HL-60/S4 (cell line): ENCODE data around the gene PITPNC1.

ENCODE experiments used
- in situ Hi-C: fragments of 300-500 bp; cut with MboI; formaldehyde crosslinking; loops from 2 replicates; pipeline ENCODE4 v1.14.3; 2022; ENCODE audit warnings: low sequenced_read_pairs

PITPNC1 gene

DNA sequence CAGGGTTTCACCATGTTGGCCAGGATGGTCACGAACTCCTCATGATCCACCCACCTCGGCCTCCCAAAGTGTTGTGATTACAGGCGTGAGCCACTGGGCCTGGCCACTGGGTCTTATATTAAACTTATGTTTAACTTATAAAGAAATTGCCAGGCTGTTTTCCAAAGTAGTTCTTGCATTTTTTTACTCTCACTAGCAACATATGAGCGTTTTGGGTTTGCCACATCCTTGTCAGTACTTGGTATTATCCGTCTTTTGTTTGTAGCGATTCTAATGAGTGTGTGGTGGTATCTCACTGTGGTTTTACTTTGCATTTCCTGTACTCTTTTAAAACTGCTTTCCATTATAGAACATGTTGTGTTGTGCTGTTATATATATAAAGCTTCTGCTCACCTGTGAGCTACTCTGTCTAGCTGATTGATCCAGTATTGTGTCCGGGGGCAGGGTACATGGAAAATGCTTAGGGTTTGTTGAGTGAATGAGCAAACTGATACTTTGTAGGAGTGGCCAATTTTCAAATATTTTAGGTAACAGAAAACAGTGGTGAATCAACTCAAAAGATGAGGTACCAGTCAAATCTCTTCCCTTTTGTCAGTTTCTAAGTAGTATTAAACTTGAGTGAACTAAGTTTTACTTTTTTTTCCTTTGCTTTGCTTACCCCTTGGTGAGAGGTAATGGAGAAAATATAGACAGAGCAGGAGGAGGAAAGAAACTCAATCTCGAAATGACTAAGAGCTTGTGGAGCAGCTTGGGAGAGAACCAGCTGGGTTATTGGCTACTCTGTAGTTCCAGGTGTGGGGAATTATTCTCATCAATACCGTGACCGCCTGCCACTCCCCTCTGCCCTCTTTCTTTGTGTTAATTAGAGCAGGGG is 75.8 kb downstream of the PITPNC1 start:
- in situ Hi-C loops = no loop called here

DNA sequence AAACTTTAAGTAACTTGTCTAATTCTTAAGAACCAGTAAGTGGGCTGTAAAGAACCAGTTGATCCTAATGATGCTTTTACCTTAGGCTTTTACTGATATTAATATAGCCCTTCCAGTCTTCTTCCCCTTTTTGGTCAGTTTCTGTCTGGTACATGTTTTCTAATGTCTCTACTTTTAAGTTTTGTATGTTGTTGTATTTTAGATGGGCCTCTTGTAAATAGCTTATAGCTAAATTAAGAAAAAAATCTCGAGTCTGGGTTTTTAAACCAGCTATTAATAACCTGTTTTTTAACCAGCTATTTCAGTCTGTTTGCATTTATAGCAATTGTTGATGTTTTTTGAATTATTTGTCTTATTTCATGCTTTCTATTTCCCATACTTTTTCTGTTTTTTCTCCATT is 79.0 kb downstream of the PITPNC1 start:
- in situ Hi-C loops = no loop called here

DNA sequence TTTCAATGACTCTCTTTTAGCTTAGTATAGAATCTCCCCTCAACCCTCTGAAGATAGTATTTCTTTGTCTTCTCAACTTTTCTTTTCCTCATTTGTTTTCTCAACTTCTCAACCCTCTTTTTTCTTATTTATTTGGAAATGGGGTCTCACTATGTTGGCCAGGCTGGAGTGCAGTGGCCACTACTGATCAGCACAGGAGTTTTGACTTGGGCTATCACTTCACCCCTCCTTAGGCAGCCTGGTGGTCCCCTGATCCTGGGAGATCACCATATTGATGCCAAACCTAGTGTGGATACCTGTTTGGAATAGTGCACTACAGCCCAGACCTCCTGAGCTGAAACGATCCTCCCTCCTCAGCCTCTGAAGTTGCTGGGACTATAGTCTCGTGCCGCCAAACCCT is 79.8 kb downstream of the PITPNC1 start:
- in situ Hi-C loops = no loop called here

DNA sequence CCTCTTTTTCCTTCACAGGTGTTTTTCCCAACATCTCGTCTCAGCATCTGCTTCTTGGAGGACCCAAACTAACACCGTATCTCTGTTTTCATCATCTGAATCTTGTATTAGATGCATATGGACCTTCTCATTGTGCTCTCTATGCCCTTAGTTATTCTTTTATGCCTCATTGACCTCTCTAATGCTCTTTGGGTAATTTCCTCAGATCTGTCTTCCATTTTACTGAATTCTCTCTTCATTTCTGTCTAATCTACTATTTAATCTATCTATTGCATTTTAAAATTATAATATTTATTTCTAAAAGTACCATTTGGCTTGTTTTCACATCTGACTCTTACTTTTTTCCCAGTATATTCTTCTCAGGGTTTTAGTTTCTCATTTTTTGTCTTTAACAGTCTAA is 81.1 kb downstream of the PITPNC1 start:
- in situ Hi-C loops = no loop called here

DNA sequence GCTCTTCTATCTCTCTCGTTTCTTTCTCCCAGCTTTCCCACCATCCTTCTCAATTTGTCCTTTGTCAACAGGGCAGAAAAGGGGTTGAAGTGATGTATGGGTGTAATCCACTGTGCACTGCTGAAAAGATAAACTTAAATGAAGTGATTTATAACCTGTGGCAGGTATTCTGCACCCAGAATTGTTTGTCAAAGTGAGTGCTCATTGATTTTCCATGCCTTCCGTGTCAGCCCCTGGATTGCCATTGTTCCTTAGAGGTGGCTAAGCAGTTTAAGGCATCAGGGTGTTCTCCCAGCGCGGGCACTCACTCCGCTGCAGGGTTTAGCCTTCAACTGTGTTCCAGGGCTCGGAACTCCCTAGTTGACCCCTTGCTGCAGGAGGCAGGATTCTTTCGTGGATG is 82.9 kb downstream of the PITPNC1 start:
- in situ Hi-C loops = no loop called here

DNA sequence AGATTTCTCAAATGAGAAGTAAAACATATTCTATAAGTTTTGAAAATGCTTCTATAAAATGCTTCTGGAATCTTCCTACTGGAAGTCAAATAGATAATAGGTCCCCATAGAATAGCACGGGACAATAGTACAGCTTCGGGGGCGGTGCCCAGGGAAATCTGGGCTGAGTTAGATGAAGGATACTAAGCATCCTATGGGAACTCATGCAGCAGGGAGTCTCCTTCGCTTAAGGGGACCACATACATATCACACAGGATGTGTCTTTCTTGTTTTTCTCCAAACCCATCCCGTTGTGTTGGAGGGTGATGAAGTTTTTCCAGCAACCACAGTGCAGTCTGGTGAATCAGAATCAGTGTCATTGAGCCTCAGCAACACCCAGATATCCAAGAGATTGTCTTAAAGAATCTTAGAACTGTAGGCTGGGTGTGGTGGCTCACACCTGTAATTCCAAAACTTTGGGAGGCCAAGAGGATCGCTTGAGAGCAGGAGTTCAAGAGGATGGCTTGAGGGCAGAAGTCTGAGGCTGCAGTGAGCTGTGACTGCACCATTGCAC is 84.2 kb downstream of the PITPNC1 start:
- in situ Hi-C loops = no loop called here

DNA sequence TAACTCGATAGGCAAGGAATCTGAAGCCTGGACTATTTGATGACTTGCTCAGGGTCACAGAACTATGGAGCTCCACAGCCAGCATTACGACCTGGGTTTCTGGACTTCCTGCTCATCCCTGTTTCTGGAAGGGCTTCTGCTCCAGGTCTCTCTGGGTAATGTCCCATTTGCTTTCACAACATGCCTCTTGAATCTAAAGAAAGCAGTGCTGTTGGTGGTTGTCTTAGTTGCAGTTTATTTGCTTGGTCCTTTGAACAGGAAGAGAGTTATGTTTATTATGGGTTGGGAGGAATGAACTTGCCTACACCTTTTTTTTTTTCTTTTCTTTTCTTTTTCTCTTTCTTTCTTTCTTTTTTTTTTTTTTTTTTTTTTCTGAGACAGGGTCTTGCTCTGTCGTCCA is 84.8 kb downstream of the PITPNC1 start:
- in situ Hi-C loops = no loop called here

DNA sequence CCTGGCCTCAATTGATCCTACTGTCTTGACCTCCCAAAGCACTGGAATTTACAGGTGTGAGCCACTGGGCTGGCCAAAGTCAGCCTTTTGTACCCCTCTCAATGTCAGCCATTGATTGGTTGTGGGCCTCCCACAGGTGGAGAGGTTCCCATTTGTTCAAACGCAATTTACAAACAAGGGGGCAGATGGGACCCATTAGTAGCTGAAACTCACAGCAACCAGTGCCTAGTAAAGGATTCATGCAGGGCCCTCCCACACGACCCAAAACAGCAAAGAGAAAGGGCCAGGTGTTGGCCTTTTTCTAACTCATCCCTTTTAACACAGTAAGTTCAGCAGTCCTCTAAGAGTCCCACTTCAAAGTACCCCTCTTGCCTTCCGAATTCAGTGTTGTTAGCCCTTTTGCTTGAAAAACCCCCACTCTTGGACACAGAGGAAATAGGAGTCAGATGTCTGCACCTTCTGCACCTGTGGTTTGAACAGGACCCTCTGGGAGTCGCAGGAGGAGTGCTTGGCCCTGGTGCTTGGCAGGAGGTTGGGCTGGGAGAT is 89.2 kb downstream of the PITPNC1 start:
- in situ Hi-C loops = no loop called here

DNA sequence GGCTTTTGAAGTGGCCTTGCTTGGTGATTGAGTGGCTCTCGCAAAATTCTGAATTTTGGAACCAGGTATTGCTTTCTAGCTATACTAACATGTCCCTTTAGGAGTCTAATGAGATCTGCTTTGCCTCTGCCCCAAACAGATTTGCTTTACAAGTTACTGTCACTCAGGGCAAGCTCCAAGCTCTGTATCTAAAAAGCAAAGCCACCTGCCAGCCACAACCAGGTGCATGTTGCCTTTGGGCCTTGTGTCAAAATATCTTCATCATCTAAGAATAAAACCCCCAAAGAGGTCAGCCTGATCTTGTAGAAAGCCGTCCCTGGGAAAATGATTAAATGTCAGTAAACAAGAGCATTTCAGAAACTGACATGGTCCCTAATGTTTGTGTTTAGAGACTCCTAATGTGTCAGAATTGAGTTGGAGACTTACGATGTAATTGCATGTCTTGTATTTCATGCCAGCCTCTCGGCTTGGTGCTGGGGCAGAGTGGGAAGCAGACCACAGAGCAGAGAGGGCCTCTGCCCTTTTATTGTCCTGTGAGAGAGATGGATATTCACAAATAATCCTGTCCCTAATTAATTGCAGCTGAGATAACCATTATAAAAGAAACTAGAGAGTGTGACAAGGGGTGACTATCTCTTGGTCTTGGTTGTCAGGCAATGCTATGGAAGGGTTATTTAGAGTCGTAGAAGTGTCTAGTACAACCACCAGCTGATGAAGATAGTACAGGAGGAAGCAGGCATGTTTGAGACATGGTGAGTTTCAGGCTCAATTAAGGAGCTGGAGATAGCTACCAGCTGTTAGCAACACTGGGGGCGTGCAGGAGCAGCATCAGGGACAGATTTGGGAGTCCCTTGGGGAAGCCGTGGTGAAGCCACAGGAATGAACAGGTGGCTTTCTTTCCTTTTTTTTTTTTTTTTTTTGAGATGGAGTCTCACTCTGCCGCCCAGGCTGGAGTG is 90.7 kb downstream of the PITPNC1 start:
- in situ Hi-C loops = no loop called here

DNA sequence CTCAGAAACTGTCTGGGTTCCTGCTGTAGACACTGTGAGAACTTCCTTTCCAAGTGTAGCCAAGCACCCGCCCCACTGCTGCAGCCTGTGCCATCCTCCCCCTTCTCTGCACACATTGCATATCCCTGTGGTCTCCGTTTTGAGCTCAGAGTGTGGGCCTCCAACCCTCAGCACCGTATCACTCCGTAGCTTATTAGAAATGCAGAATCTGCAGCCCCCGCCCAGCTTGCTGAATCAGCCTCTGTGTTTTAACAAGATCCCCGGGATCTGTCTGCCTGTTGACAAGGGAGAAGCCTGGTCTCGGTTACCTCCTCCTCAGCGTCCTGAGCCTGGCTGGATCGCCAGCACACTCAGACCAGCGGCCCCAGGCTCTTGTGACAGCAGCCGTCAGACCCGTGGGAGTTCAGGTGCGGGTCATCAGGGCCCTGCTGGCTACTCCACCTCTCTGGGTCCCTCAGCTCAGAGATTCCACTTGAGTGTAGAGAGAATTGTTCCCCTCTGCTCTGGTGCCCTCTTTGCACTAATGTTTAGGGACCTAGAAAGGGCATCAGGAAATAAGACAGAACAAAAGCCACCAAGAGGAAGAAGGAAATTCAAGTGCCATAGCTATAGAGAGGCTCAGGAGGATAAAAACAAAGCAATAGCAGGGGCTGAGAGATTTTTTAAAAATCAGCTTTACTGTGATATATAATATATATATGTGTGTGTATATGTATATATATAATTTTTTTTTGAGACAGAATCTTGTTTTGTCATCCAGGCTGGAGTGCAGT is 92.3 kb downstream of the PITPNC1 start:
- in situ Hi-C loops = no loop called here

DNA sequence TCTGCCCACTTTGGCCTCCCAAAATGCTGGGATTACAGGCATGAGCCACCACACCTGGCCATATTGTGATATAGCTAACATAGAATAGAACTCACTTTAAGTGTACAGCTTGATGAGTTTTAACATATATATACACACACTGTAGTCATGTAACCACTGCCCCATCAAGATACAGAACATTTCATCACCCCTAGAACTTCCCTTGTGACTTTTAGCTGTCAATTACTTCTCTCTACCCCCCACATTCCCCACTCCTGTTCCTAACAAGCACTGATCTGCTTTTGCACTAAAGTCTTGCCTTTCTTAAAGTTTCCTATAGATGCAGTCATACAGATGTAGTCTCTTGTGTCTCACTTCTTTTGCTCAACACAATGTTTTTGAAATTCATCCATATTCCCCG is 93.1 kb downstream of the PITPNC1 start:
- in situ Hi-C loops = loop anchor here (5.0 kb wide), 1 partner anchor 78 kb away; no protein-coding TSS in a partner anchor

DNA sequence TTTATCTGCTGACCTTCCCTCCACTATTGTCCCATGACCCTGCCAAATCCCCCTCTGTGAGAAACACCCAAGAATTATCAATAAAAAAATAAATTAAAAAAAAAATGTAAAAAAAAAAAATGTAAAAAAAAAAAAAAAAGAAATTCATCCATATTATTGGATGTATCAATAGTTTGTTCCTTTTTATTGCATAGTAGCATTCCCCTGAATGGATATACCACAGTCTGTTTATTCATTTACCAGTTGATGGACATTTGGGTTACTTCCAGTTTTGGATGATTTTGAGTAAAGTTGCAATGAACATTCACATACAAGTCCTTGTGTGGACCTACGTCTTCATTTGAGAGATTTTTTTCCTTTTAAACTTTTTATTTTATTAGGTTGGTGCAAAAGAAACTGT is 94.0 kb downstream of the PITPNC1 start:
- in situ Hi-C loops = loop anchor here (5.0 kb wide), 1 partner anchor 79 kb away; no protein-coding TSS in a partner anchor

DNA sequence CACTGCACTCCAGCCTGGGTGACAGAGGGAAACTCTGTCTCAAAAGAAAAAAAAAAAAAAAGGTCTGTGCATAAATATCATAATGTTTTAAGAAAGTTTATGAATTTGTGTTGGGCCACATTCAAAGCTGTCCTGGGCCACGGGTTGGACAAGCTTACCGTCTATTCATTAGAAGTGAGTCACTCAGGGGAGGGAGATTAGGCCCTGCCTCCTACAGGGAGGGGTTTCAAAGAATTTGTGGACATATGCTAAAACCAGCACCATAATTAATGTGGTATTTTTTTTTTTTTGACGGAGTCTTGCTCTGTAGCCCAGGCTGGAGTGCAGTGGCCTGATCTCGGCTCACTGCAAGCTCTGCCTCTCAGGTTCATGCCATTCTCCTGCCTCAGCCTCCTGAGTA is 95.5 kb downstream of the PITPNC1 start:
- in situ Hi-C loops = loop anchor here (5.0 kb wide), 1 partner anchor 80 kb away; no protein-coding TSS in a partner anchor

DNA sequence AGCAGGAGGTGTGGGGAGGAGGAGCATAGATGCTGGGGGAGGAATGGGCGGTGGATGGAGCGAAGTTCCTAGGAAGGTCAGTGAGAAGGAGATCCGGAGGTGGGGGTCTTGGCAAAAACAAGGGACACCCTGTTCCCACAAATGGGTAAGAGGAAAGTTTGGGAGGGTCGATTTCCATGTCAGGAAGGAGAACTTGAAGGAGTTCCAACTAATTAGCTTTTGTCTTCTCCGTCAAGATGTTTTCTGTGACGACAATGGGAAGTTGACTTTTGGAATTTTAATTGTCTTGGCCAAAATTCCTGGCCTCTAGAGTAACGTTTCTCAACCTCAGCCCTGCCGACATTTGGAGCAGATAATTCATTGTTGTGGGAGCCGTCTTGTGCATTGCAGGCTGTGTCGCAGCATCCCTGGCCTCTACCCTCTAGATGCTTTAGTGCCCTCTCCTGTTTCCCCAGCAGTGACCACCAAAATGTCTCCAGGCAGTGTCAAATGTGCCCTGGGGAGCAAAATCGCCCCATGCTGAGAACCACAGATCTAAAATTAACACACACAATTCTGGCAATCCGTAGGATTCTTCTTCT is 97.1 kb downstream of the PITPNC1 start:
- in situ Hi-C loops = loop anchor here (5.0 kb wide), 1 partner anchor 82 kb away; no protein-coding TSS in a partner anchor

DNA sequence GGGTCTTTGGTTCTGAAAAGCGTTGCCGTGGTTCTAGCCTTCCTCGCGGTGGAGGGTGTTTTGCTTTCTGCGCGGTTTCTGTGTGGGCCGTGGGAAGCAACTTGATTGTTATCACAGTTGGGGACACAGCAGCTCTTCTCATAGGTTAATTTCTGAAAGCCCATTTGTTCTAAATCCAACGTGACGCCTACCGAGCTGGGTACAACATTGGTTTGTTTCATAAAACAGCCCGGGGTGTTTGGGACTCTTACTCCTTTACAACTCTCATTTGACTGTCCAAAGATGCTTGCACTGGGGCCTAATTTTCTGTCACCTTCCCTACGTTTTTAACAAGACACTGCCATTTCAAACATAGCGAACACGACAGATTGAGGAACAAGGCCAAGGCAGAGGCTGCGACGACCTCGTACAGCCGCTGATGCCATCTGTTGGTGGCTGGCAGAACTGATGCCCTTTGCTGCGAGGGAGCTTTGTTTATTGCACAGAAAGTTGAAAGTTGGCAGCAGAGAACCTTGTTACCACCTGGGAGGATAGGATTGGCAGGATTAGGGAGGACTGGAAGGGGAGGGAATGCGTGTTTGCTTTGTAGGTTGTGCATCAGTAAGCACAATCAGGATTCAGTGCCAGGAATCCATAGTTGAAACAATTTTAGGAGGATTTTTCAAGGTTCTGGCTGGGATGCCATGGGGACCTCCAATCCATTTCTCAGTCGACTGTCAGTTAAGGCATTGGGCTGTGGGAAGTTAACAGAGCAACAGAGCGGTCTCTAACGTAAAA is 98.3 kb downstream of the PITPNC1 start:
- in situ Hi-C loops = no loop called here

DNA sequence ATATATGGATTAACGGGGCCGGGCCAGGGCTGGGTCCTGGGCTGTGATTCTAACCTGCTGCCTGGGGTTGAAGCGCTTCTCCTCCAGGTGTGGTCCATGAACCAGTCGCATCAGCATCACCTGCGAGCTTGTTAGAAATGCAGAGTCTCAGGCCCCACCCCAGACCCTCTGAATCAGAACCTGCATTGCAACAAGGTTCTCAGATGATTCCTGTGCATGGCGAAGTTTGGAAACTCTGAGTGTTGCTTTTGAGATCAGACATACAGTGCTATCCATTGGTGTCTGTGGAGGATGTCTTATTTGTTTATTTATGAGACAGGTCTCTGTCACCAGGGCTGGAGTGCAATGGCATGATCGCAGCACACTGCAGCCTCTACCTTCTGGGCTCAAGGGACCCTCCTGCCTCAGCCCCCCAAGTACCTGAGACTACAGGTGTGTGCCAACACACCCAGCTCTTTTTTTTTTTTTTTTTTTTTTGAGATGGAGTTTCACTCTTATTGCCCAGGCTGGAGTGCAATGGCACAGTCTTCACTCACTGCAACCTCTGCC is 99.8 kb downstream of the PITPNC1 start:
- in situ Hi-C loops = no loop called here

DNA sequence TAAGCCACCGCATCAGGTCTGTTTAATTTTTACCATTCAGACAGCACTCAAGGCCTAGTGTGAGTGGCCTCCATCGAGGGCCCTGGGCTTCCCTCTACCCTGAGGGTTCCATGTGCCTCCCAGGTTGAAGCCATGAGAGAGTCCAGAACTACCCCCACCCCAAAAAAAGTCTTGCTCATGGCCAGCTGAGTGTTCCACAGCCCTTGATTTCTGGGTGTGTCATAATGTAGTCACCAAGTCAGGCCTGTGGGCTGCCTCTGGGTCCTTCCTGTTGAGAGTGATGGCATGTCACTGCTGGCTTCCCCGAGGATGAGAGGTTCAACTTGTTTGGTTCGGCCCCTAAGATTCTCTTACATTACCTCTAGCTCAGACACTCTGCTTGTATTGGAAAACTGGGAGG is 100.6 kb downstream of the PITPNC1 start:
- in situ Hi-C loops = no loop called here

DNA sequence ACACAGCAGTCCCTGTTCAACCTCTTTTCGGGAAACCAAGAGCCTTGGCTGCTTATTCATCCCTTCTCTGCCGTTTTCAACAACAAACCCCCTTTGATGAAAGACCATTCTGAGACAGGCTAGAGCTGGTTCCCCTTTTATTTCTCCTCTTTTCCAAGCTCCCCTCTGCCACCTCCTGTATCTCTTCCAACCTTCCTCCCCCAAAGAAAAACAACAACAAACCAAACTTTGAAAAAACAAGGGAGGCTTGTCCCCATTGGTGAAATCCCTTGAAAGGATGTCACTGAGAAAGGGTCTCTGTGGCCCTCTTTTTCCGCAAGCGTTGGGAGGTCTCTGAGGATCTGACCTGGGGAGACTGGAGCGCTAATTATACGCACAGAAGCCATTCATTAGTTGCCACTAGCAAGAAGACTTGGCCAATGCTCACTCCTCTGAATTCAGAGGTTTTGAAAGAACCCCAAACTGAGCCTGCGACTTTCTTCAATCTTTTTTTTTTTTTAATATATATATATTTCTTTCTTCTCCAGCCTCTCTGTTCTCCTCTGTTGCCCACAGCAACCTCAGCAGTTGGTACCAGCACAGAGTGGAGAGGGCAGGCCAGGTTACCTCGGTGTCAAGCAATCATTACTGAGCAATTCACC is 101.4 kb downstream of the PITPNC1 start:
- in situ Hi-C loops = no loop called here
